IMR-90 (cell line): ENCODE measurements around the gene ZNF550. TPM values are rescaled to one million over a fixed set of nuclear protein-coding genes. Genes with fewer than 3 reads are reported as not detected.
"Not testable (repeated sequence)": the region's sequence is repeated elsewhere in the genome, so short reads cannot be mapped to it uniquely, and the experiment has no call there.

Experiments
- ATAC-seq: fragments of 200-7000 bp; cut with Tn5 transposase; 2 replicates; pipeline ENCODE4 v1.9.1; 2020; ENCODE audit warnings: low read depth, mild to moderate bottlenecking, moderate library complexity
- BruUV-seq: library from RNA; stranded (reverse); fragments of 400-500 nt; replicated peaks from 2 replicates; lab custom pipeline; 2021; lab: Mats Ljungman, UMichigan
- CTCF ChIA-PET: fragments of 300-600 bp; formaldehyde crosslinking; extraction: SDS; loops from one replicate; lab custom pipeline; 2021; ENCODE audit warnings: antibody characterized with exemption; lab: Yijun Ruan, JAX
- POLR2A ChIA-PET: fragments of 300-600 bp; sonication (Branson Sonifier 250); formaldehyde crosslinking; loops from one replicate; lab custom pipeline; 2022; ENCODE audit warnings: antibody characterized with exemption; ENCODE audit not compliant: unreplicated experiment; lab: Charles Lee
- DNase-seq: peaks from one replicate; pipeline ENCODE4 v3.0.0; 2013
- H2AFZ ChIP-seq: replicated peaks from 2 replicates; pipeline ENCODE3; 2013; ENCODE audit warnings: low read length, mild to moderate bottlenecking; ENCODE audit not compliant: poor library complexity
- H2AK5ac ChIP-seq: 2 replicates; pipeline ENCODE4 v1.6.1; 2013; ENCODE audit warnings: low read depth, low read length, inconsistent platforms
- H2AK9ac ChIP-seq: replicated peaks from 2 replicates; pipeline ENCODE3; 2013; ENCODE audit warnings: mild to moderate bottlenecking, low read depth, low read length, moderate library complexity; ENCODE audit not compliant: poor library complexity
- H2BK120ac ChIP-seq: 2 replicates; pipeline ENCODE4 v1.6.1; 2013; ENCODE audit warnings: low read depth, low read length, inconsistent platforms
- H2BK15ac ChIP-seq: 3 replicates; pipeline ENCODE4 v1.6.1; 2013; ENCODE audit warnings: low read depth, low read length, inconsistent platforms
- H2BK20ac ChIP-seq: 2 replicates; pipeline ENCODE4 v1.6.1; 2013; ENCODE audit warnings: low read depth, mild to moderate bottlenecking, inconsistent platforms, low read length, moderate library complexity
- H2BK5ac ChIP-seq: 2 replicates; pipeline ENCODE4 v1.6.1; 2013; ENCODE audit warnings: mild to moderate bottlenecking, low read depth, low read length, inconsistent platforms; ENCODE audit not compliant: poor library complexity, severe bottlenecking
- H3K14ac ChIP-seq: replicated peaks from 2 replicates; pipeline ENCODE4 v1.6.1; 2013; ENCODE audit warnings: low read depth, low read length, inconsistent platforms
- H3K18ac ChIP-seq: 2 replicates; pipeline ENCODE4 v1.6.1; 2013; ENCODE audit warnings: low read depth, low read length, control low read depth
- H3K23ac ChIP-seq: 2 replicates; pipeline ENCODE4 v1.6.1; 2013; ENCODE audit warnings: low read depth, low read length, inconsistent platforms
- H3K27ac ChIP-seq: 2 replicates; pipeline ENCODE4 v1.5.1; 2013; ENCODE audit warnings: mild to moderate bottlenecking, control low read depth, low read length; ENCODE audit not compliant: insufficient read depth
- H3K27me3 ChIP-seq: 2 replicates; pipeline ENCODE4 v1.6.1; 2013; ENCODE audit warnings: low read length; ENCODE audit not compliant: control insufficient read depth, insufficient read depth
- H3K36me3 ChIP-seq: 2 replicates; pipeline ENCODE4 v1.6.1; 2013; ENCODE audit warnings: low read length, mixed read lengths; ENCODE audit not compliant: control insufficient read depth, insufficient read depth
- H3K4ac ChIP-seq: 2 replicates; pipeline ENCODE4 v1.6.1; 2013; ENCODE audit warnings: low read depth, low read length, inconsistent platforms
- H3K4me1 ChIP-seq: 2 replicates; pipeline ENCODE4 v1.6.1; 2013; ENCODE audit warnings: low read length, mixed read lengths; ENCODE audit not compliant: control insufficient read depth, insufficient read depth
- H3K4me2 ChIP-seq: 2 replicates; pipeline ENCODE4 v1.6.1; 2013; ENCODE audit warnings: low read depth, mild to moderate bottlenecking, control low read depth, low read length, moderate library complexity
- H3K4me3 ChIP-seq: 2 replicates; pipeline ENCODE4 v1.5.1; 2013; ENCODE audit warnings: low read depth, mild to moderate bottlenecking, control low read depth, low read length, moderate library complexity; ENCODE audit not compliant: insufficient read depth
- H3K56ac ChIP-seq: 2 replicates; pipeline ENCODE4 v1.6.1; 2013; ENCODE audit warnings: low read length, inconsistent platforms; ENCODE audit not compliant: insufficient read depth; ENCODE audit errors: extremely low read depth
- H3K79me1 ChIP-seq, 2 experiments: 2 replicates each; pipeline ENCODE4 v1.6.1; 2013; ENCODE audit warnings: low read length in 2 of 2, inconsistent platforms in 1 of 2, low read depth in 1 of 2
- H3K9ac ChIP-seq: 2 replicates; pipeline ENCODE4 v1.6.1; 2013; ENCODE audit warnings: low read depth, low read length, control low read depth
- H3K9me1 ChIP-seq: 2 replicates; pipeline ENCODE4 v1.6.1; 2013; ENCODE audit warnings: low read length, inconsistent platforms; ENCODE audit not compliant: insufficient read depth
- H3K9me3 ChIP-seq: 2 replicates; pipeline ENCODE4 v1.6.1; 2013; ENCODE audit warnings: low read length; ENCODE audit not compliant: control insufficient read depth, insufficient read depth
- H4K20me1 ChIP-seq: 2 replicates; pipeline ENCODE4 v1.6.1; 2013; ENCODE audit warnings: low read length, inconsistent platforms; ENCODE audit not compliant: insufficient read depth
- H4K5ac ChIP-seq: 2 replicates; pipeline ENCODE4 v1.6.1; 2013; ENCODE audit warnings: mild to moderate bottlenecking, low read depth, low read length, control low read depth
- H4K8ac ChIP-seq, 2 experiments: 2 replicates each; pipeline ENCODE4 v1.6.1; 2013; ENCODE audit warnings: low read depth in 2 of 2, low read length in 2 of 2, control low read depth in 1 of 2, inconsistent platforms in 1 of 2
- H4K91ac ChIP-seq: 2 replicates; pipeline ENCODE4 v1.6.1; 2013; ENCODE audit warnings: low read depth, low read length, inconsistent platforms; ENCODE audit not compliant: insufficient read depth
- POLR2A ChIP-seq: IDR thresholded peaks from 2 replicates; pipeline ENCODE4 v1.6.1; 2012; ENCODE audit warnings: mild to moderate bottlenecking, low read depth, low read length
- WGBS, 2 experiments: methylation state at CpG; one replicate each; pipeline versions ENCODE4 v1.1.5 to v1.1.7; 2013; ENCODE audit warnings: missing lambda C conversion rate in 2 of 2; ENCODE audit not compliant: insufficient read length in 1 of 2; ENCODE audit errors: extremely low coverage in 2 of 2; 5-methylcytosine and 5-hydroxymethylcytosine counted together
- dilution Hi-C: fragments of 300-500 bp; cut with HindIII; formaldehyde crosslinking; loops from one replicate; pipeline ENCODE4 v1.14.3; 2018; ENCODE audit warnings: low sequenced_read_pairs; ENCODE audit not compliant: unreplicated experiment
- in situ Hi-C: fragments of 300-500 bp; cut with MboI; formaldehyde crosslinking; loops from 3 replicates; pipeline ENCODE4 v1.14.3; 2019; ENCODE audit warnings: low sequenced_read_pairs, inconsistent platforms, mixed read lengths
- intact Hi-C: fragments of 100-400 bp; cut with micrococcal nuclease; formaldehyde crosslinking; loops from 2 replicates; pipeline ENCODE4 v1.10.0; 2022
- polyA plus RNA-seq, 3 experiments: library from polyadenylated mRNA; depleted of rRNA; stranded (reverse); fragments of >200 nt; gene quantifications; 2 replicates each; pipeline ENCODE4 v1.2.3, GENCODE V29; 2012; ENCODE audit warnings: low replicate concordance in 1 of 3
- total RNA-seq: library from RNA; depleted of rRNA; stranded (reverse); fragments of >200 nt; gene quantifications from 2 replicates; pipeline ENCODE4 v1.2.3, GENCODE V29; 2012

ZNF550 gene
- total and polyA plus RNA-seq, 2 of the 4 experiments (the other 2 are of a cell fraction), result 5.7 to 12.5 TPM

GRCh38 chr19:57499680-57500395, 59.8 kb downstream of the ZNF550 start, which contains the start of gene ZNF773:
Gene ZNF773 (plus strand): TSS chr19:57499938. CDS start chr19:57500081, 143 bp downstream.
- BruUV-seq, H2BK120ac ChIP-seq, dilution Hi-C loops, POLR2A ChIA-PET, H3K9me3 ChIP-seq, intact Hi-C loops, H3K23ac ChIP-seq, H2BK20ac ChIP-seq, H4K20me1 ChIP-seq, H2BK15ac ChIP-seq, CTCF ChIA-PET, H3K56ac ChIP-seq, H3K9me1 ChIP-seq, in situ Hi-C loops, H3K27me3 ChIP-seq, H3K18ac ChIP-seq, H3K4me1 ChIP-seq: not testable (repeated sequence)
- TF ChIP-seq POLR2A, result peak; percentile 87
- peak within 1 kb of the TSS; percentile 29 for H3K14ac ChIP-seq
- DNase-seq (peak; percentile 96), ATAC-seq (peak; percentile 100)
- H2AK5ac ChIP-seq, result peak within 1 kb of the TSS; percentile 5
- H3K9ac ChIP-seq, result peak within 1 kb of the TSS; percentile 91
- H4K8ac ChIP-seq, result peak within 1 kb of the TSS; percentile 6 to 80; a peak in 2 of 4 replicates
- H2AK9ac ChIP-seq, result peak within 1 kb of the TSS; percentile 85
- H4K5ac ChIP-seq, result 0 out of 2 replicates have a peak within 1 kb of the TSS, but pooled peaks have one; percentile 5
- peak within 1 kb of the TSS; percentile 84 for H3K4ac ChIP-seq
- peaks cover 33 to 34% of the 10 kb centered on the region in 2 experiments for H3K79me1 ChIP-seq
- peak within 1 kb of the TSS; percentile 67 for H2BK5ac ChIP-seq
- 1 to 100% methylated on average over 1 to 26 of the region's 69 CpGs for WGBS, 2 experiments
- H3K4me3 ChIP-seq, result peak within 1 kb of the TSS; percentile 82
- H2AFZ ChIP-seq, result peak within 1 kb of the TSS; percentile 95
- peak within 1 kb of the TSS; percentile 98 for H3K4me2 ChIP-seq
- peaks cover 21% of the 10 kb centered on the region for H3K36me3 ChIP-seq
- peak within 1 kb of the TSS; percentile 88 for H3K27ac ChIP-seq
- H4K91ac ChIP-seq, result peak within 1 kb of the TSS; percentile 46

GRCh38 chr19:57499332-57499679, 60.4 kb downstream of the ZNF550 start:
- H3K27me3 ChIP-seq, H4K20me1 ChIP-seq, H3K27ac ChIP-seq, H4K91ac ChIP-seq, H2AK5ac ChIP-seq, BruUV-seq, H3K4me3 ChIP-seq, H2BK5ac ChIP-seq, H3K9ac ChIP-seq, CTCF ChIA-PET, H3K9me3 ChIP-seq, H3K14ac ChIP-seq, intact Hi-C loops, H2BK15ac ChIP-seq, dilution Hi-C loops, H4K5ac ChIP-seq, H3K23ac ChIP-seq, DNase-seq, ATAC-seq, H3K4me2 ChIP-seq, H2AK9ac ChIP-seq, H3K9me1 ChIP-seq, H3K4me1 ChIP-seq, H3K18ac ChIP-seq, H2BK120ac ChIP-seq, H2BK20ac ChIP-seq, POLR2A ChIA-PET, H3K4ac ChIP-seq, in situ Hi-C loops, H3K56ac ChIP-seq: not testable (repeated sequence)
- Histone ChIP-seq H3K36me3 (peaks cover 18% of the 10 kb centered on the region), H2AFZ (peak overlapping the region; percentile 95), H3K79me1 (peaks cover 30 to 34% of the 10 kb centered on the region in 2 experiments), H4K8ac (peak overlapping the region in 1 of 2 experiments; percentile 20; a peak in 1 of 4 replicates)
